GM12872 (cell line): ENCODE data around the gene PLD3.

ENCODE experiments used
- TF ChIP-seq, protein P1 (sequence below): IDR thresholded peaks from 3 replicates; pipeline ENCODE4 v1.5.1; 2011; ENCODE audit warnings: low read depth, mild to moderate bottlenecking, low read length, moderate library complexity; ENCODE audit not compliant: insufficient read depth

Gene PLD3

DNA sequence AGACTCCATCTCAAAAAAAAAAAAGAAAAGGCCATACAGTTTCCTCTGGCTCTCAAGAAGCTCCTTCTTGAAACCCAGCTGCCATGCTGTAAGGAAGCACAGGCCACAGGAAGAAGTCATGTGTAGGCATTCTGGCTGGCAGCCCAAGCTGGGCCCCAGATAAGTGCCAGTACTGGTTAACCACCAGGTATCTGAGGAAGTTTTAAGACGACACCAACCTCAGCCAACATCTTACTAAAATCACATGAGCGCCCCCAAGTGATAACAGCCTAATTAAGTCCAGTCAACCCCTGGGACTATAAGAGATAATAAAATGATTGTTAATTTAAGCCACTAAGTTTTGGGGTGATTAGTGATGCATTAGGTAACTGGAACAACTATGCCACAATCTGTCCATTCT is 36.0 kb upstream of the PLD3 start:
- TF ChIP-seq, protein P1, sequence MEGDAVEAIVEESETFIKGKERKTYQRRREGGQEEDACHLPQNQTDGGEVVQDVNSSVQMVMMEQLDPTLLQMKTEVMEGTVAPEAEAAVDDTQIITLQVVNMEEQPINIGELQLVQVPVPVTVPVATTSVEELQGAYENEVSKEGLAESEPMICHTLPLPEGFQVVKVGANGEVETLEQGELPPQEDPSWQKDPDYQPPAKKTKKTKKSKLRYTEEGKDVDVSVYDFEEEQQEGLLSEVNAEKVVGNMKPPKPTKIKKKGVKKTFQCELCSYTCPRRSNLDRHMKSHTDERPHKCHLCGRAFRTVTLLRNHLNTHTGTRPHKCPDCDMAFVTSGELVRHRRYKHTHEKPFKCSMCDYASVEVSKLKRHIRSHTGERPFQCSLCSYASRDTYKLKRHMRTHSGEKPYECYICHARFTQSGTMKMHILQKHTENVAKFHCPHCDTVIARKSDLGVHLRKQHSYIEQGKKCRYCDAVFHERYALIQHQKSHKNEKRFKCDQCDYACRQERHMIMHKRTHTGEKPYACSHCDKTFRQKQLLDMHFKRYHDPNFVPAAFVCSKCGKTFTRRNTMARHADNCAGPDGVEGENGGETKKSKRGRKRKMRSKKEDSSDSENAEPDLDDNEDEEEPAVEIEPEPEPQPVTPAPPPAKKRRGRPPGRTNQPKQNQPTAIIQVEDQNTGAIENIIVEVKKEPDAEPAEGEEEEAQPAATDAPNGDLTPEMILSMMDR: peak; percentile 3; the same call in 1 of the 3 replicates

DNA sequence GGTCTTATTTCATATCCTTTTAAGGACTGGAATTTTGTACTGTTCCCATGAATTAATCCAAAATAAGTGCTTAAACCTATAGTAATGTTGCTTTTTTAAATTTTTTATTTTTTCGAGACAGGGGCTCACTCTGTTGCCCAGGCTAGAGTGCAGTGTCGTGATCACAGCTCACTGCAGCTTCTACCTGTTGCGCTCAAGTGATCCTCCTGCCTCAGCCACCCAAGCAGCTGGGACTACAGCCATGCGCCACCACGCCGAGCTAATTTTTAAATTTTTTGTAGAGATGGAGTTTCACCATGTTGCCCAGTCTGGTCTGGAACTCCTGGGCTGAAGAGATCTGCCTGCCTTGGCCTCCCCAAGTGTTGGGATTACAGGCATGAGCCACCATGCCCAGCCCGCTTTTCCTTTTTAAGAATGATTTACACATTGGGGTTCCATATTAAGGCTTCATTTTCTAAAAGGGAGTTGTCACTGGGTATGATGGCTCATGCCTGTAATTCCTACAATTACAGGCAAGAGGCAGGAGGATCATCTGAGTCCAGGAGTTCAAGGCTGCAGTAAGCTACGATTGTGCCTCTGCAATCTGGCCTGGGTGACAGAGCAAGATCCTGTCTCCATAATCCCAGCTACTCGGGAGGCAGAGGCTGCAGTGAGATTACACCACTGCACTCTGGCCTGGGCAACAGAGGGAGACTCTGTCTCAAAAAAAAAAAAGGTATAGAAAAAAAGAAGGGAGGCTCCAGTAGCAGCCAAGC is 35.1 kb upstream of the PLD3 start:
- TF ChIP-seq, protein P1: no peak

DNA sequence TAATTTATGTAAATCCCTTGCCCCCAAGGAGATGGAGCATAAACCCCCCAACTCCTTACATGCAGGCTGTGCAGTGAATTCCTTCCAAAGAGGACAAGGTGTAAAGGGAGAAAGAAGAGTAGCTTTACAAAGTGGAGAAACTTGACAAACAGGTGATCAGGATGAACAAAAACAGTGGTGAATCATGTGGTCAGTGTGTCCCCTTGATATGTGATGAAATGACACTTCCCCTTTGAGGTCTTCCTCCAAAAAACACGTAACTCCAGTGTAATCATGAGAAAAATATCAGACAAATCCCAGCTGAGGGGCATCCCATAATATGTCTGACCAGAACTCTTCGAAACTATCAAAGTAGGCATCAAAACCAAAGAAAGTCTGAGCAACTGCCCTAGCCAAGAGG is 33.8 kb upstream of the PLD3 start:
- TF ChIP-seq, protein P1: no peak

DNA sequence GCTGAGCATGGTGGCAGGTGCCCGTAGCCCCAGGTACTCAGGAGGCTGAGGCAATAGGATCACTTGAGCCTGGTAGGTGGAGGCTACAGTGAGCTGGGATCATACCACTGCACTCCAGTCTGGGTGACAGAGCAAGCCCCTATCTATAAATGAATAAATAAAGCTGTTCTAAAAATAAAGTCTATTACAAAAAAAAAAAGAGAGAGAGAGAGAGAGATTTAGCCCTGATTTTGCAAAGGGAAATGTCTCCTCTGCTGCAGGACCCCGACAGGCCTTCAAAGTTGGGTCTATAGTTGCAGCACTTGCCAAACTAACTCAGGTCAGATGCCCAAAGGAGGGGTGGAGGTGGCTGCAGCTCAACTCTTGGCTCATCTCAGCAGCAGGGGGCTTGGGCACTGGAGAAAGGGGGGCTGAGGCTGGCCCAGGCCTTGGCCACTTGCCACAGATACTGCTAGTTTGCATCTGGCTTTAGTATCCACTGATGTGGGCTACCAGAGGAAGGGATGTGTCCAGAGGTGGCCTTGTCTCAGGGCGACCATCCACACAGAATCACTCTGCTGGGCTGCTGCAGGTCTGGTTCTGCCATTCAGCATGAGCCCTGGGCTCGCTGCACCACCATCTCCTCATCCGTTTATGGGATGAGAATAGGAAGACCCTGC is 32.6 kb upstream of the PLD3 start:
- TF ChIP-seq, protein P1: no peak

DNA sequence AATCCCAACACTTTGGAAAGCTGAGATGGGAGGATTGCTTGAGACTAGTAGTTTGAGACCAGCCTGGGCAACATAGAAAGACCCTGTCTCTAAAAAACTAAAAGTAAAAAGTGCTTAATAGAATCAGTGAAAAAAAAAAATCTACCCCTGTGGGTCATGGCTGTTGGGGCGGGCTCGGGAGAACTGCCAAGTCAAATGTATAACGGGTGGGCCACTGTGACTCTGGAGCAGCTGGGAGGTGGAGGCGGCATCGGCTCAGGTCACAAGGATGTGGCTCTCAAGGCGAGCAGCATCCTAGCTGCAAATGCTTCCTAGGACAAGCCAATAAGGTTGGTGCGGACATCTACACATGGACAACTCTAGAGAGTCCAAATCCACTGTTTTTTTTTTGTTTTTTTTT is 31.2 kb upstream of the PLD3 start:
- TF ChIP-seq, protein P1: no peak

DNA sequence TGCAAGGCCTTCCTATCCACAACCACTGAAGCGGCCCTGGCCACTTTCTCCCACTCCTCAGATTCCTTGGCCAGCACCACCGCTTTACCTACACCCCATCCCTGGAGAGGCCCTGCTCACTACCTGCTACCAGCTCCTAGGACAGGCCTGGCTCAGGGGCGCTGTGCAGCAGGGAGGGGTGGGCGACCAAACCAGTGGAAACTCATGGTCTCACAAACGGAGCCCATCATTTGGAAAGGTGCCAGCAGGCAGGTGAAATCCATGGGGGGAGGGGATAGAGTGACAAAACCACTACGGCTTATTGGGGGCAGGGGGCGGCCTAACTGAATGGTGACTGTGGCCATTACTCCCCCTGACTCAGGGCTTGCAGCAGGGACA is 27.9 kb upstream of the PLD3 start:
- TF ChIP-seq, protein P1: no peak

DNA sequence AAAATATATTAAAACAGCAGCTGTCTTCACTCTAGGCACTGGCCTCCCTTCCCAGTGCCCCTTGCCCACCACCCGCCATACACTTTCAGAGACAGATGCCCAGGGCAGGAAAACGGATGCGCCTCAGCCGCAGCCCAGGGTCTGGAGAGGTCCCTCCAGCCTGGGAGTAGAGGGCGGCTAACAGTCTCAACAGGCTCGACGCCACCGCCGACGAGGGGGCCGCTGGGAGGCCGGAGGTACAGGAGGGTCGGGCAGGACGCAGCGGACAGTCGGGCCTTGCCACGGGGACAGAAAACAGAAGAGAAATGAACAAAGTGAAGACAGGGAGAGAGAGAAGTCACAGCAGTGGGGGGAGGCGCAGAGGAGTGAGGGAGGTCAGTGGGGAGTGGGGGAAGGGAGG is 27.4 kb upstream of the PLD3 start:
- TF ChIP-seq, protein P1: no peak
